ENCODE results near the gene SPOCD1.

The SPOCD1 gene

DNA sequence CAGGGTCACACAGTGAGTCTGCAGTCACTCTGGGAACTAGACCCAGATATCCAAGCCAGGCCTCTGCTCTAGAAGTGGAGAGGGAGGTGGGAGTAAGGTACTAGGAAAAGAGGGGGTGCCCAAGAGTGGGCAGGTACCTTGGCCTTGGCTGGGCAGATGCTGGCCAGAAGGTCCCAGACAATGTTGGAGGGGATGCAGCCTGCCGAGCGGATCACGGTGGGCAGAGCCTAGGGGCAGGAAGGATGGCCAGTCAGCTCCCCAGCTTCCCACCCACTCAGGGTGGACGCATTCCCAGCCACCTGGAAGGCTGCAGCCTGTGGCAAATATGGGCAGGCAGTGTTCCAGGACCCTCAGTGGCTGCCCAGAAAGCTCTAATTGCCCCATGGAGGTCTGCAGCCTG is 23.3 kb downstream of the SPOCD1 start:
- H3K36me3 ChIP-seq (ENCODE audit: control insufficient read depth, insufficient read depth, low read length, severe bottlenecking): no peaks in the 10 kb centered on the region
- H3K9ac ChIP-seq (ENCODE audit: low read length): no peak overlapping the region
- DNase-seq (ENCODE audit: low read depth): no peak
- H3K4me3 ChIP-seq (ENCODE audit: low read length): no peak overlapping the region
- H3K9me3 ChIP-seq (ENCODE audit: control insufficient read depth, low read length): no peaks in the 10 kb centered on the region
- no peaks in the 10 kb centered on the region for H3K27me3 ChIP-seq (replicated peaks; ENCODE audit: control insufficient read depth, insufficient read depth, low read length)
- peaks cover 37% of the 10 kb centered on the region for H3K4me1 ChIP-seq (ENCODE audit: control insufficient read depth, insufficient read depth, low read length)

DNA sequence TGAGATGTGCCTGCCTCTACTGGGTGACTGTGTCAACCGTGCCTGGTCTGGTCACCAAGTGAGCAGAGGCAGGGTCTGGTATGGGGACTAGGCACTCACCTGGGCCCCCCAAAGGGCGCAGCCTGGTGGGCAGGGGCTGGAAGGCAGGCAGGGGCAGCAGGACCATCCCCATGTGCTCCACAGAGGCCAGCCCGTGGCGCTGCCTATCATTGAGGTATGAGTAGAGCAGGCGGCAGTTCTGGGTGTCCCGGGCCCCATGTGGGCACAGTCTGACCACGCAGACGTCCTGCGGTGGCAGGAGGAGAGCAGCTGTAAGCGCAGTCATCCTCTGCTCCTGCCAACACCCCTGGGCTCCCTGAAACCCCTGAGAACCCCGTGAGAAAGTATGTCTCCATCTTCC is 23.7 kb downstream of the SPOCD1 start:
- H3K4me3 ChIP-seq (ENCODE audit: low read length): no peak overlapping the region
- H3K27me3 ChIP-seq (replicated peaks; ENCODE audit: control insufficient read depth, insufficient read depth, low read length): no peaks in the 10 kb centered on the region
- H3K4me1 ChIP-seq (ENCODE audit: control insufficient read depth, insufficient read depth, low read length): peaks cover 32% of the 10 kb centered on the region
- DNase-seq (ENCODE audit: low read depth): no peak
- no peaks in the 10 kb centered on the region for H3K36me3 ChIP-seq (ENCODE audit: control insufficient read depth, insufficient read depth, low read length, severe bottlenecking)
- no peak overlapping the region for H3K9ac ChIP-seq (ENCODE audit: low read length)
- H3K9me3 ChIP-seq (ENCODE audit: control insufficient read depth, low read length): no peaks in the 10 kb centered on the region

DNA sequence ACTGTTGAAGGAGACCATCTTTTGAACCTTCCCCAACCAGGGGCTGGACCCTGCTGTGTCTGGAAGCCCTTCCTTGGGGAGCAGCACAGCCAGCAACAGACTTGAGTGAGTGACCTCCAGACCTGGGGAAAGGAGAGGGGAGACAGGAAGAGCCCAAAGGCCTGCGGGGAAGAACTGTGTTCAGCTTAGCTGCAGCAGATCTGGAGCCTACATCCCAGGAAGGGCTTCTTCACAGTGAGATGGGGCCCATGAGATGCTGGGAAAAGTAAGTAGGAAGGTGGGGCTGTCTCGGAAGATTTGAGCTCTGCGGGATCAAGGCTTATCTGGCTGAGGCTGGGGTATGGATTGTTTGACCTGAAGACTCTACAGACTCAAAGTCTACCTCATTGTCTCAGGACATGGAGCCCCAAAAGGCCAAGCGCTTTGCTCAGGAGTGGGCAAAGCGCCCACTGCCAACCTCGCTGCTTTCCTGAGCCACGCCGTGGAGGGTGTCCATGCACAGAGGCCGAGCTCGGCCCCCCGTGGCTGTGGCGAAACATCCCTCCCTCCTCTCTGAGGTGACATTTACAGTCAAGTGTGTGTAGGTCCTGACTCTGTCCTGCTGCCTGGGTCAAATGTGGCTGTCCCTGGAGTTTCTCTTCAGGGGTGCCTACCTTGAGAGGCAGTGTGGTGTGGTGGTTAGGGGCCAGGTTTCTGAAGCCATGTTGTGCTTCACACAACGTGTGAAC is 24.5 kb downstream of the SPOCD1 start:
- Histone ChIP-seq H3K4me3 (ENCODE audit: low read length) (no peak overlapping the region), H3K36me3 (ENCODE audit: control insufficient read depth, insufficient read depth, low read length, severe bottlenecking) (no peaks in the 10 kb centered on the region), H3K27me3 (replicated peaks; ENCODE audit: control insufficient read depth, insufficient read depth, low read length) (no peaks in the 10 kb centered on the region), H3K9me3 (ENCODE audit: control insufficient read depth, low read length) (no peaks in the 10 kb centered on the region), H3K9ac (ENCODE audit: low read length) (no peak overlapping the region), H3K4me1 (ENCODE audit: control insufficient read depth, insufficient read depth, low read length) (peaks cover 24% of the 10 kb centered on the region)
- no peak for DNase-seq (ENCODE audit: low read depth)

DNA sequence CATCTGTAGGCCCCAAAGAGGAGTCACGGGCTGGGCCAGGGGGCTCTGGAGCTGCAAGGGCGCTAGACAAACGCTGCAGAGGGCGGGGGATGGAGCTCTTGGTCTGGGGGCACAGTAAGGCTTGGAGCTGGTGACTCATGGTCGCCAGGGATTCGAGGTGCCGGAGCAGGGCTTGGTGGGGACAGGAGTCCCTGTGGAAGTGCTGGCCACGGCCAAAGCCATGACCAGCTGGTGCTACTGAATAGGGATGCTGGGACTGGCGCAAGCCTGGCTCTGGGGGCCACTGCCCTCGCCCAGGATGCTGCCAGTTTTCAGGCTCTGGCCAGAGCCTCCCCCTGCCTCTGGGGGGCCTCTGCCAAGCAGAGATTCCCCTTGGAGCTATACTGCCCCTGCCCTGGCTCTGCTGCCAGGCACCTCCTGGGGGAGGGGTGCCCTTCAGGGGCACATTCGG is 25.2 kb downstream of the SPOCD1 start:
- no peak for DNase-seq (ENCODE audit: low read depth)
- Histone ChIP-seq H3K4me1 (ENCODE audit: control insufficient read depth, insufficient read depth, low read length) (peaks cover 18% of the 10 kb centered on the region), H3K9ac (ENCODE audit: low read length) (no peak overlapping the region), H3K27me3 (replicated peaks; ENCODE audit: control insufficient read depth, insufficient read depth, low read length) (no peaks in the 10 kb centered on the region), H3K36me3 (ENCODE audit: control insufficient read depth, insufficient read depth, low read length, severe bottlenecking) (no peaks in the 10 kb centered on the region), H3K4me3 (ENCODE audit: low read length) (no peak overlapping the region), H3K9me3 (ENCODE audit: control insufficient read depth, low read length) (no peaks in the 10 kb centered on the region)

DNA sequence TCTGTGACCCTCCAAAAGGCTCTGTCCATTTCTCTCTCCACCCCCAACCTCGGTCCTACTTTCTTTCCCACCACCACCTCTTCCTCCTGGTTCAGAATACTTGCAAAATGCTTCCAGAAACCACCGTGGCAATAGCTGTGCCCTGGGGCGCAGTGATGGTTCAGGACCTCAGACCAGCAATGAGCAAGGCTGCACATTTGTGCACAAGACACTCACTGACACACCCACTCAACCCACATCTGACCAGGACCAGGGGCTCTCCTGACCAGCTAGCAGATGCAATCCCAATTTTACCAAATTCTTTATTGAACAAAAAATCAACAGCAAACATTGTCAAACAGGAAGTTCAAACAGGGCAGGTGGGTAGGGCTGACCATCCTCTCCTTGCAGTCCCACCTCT is 25.7 kb downstream of the SPOCD1 start:
- Histone ChIP-seq H3K4me3 (ENCODE audit: low read length) (no peak overlapping the region), H3K9ac (ENCODE audit: low read length) (peak overlapping the region; percentile 63), H3K36me3 (ENCODE audit: control insufficient read depth, insufficient read depth, low read length, severe bottlenecking) (no peaks in the 10 kb centered on the region), H3K9me3 (ENCODE audit: control insufficient read depth, low read length) (no peaks in the 10 kb centered on the region), H3K4me1 (ENCODE audit: control insufficient read depth, insufficient read depth, low read length) (peaks cover 13% of the 10 kb centered on the region), H3K27me3 (replicated peaks; ENCODE audit: control insufficient read depth, insufficient read depth, low read length) (no peaks in the 10 kb centered on the region)
- DNase-seq (ENCODE audit: low read depth): no peak

DNA sequence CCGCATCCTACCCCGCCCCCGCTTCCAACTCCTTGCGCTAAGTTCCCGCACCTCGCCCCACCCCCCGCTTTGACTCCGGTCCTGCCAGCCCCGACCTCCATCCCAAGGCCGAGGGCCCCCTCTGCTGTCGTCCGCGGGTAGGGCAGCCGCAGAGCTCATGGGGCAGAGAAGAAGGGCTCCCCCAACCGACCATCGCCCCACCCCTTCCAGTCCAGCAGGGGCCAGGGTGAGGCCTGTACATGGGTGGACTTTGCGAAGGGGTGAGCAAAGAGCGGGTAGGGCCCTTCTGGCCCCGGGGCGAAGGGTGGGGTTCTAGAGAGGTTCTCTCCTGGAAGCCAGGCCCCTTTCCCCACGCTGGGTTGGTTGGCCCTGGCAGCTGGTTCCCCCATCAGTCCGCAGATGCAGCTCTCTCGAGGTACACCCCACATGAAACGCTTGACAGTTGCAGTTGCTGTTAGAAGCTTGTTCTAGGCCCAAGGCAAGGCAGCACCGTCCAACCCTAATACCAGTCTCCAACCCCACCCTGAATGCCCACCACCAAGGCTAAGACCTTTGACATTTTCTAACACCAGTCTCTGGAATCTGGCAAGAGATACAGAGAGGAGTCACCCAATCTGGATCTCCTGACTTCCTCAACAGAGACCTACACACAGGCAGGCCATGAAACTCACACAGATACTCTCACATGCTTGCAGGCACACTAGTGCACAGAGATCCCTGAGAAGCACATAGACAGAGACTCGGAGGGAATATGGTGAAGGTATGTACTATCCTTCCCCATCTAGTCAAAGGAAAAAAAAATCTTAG is 26.4 kb downstream of the SPOCD1 start:
- Histone ChIP-seq H3K4me3 (ENCODE audit: low read length) (peak overlapping the region; percentile 83), H3K9me3 (ENCODE audit: control insufficient read depth, low read length) (no peaks in the 10 kb centered on the region), H3K36me3 (ENCODE audit: control insufficient read depth, insufficient read depth, low read length, severe bottlenecking) (no peaks in the 10 kb centered on the region), H3K27me3 (replicated peaks; ENCODE audit: control insufficient read depth, insufficient read depth, low read length) (no peaks in the 10 kb centered on the region), H3K4me1 (ENCODE audit: control insufficient read depth, insufficient read depth, low read length) (peaks cover 10% of the 10 kb centered on the region), H3K9ac (ENCODE audit: low read length) (peak overlapping the region; percentile 84)
- peak; percentile 98 for DNase-seq (ENCODE audit: low read depth)

DNA sequence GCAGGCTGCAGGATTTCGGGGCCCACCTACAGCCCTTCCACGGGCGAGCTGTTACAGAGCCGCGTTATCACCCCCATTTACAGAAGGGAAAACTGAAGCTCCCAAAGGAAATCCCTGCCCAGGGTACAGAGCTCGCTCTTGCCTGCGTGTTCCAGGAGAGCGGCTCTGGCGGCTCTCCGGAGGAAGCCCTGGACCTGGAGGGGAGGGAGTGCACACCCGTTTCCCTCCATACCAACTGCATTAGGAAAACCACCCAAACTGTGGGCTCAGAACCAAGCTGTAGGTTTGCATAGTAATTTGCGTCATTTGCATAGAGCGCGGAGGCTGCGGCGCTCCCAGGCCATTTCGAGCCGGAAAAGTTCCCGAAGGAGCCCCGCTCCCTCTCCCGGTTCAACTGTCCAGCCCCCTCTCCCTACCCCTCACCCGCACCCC is 27.0 kb downstream of the SPOCD1 start:
- Histone ChIP-seq H3K4me1 (ENCODE audit: control insufficient read depth, insufficient read depth, low read length) (peaks cover 10% of the 10 kb centered on the region), H3K4me3 (ENCODE audit: low read length) (peak overlapping the region; percentile 83), H3K9me3 (ENCODE audit: control insufficient read depth, low read length) (no peaks in the 10 kb centered on the region), H3K36me3 (ENCODE audit: control insufficient read depth, insufficient read depth, low read length, severe bottlenecking) (no peaks in the 10 kb centered on the region), H3K27me3 (replicated peaks; ENCODE audit: control insufficient read depth, insufficient read depth, low read length) (no peaks in the 10 kb centered on the region), H3K9ac (ENCODE audit: low read length) (peak overlapping the region; percentile 84)
- DNase-seq (ENCODE audit: low read depth): peak; percentile 80

DNA sequence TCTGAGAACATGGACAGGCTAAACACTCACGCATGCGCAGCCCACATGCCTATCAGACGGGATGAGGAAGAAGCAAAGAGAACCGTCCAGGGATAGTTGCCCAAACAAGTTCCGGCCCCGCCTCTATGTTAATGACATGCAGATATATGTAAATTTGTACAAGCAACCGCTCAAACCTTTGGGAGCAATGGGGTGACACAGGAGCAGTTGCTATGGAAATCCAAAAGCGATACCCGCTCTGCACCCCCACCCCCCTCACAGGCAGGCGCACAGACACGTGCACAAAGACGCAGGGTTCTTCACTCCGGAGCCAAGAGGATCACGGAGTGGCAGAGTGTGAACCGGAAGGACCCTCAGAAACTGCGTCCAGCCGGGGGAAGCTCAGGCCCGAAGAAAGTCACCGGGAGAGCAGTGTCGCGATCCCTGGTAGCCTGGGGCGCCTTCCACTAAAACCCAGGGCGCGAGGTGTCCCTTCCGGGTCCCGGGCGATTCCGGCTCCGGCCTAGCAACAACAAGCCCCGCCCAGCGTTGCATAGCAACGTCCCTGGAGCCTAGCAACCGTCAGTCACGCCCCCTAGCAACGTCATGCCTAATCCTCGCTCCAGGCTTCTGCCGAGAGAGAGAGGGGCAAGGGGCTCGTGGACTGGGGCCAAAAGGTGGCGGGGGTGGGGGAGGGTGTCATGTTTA is 27.5 kb downstream of the SPOCD1 start:
- no peaks in the 10 kb centered on the region for H3K27me3 ChIP-seq (replicated peaks; ENCODE audit: control insufficient read depth, insufficient read depth, low read length)
- H3K9me3 ChIP-seq (ENCODE audit: control insufficient read depth, low read length): no peaks in the 10 kb centered on the region
- peak overlapping the region; percentile 84 for H3K9ac ChIP-seq (ENCODE audit: low read length)
- H3K4me3 ChIP-seq (ENCODE audit: low read length): peak overlapping the region; percentile 83
- peak; percentile 96 for DNase-seq (ENCODE audit: low read depth)
- no peaks in the 10 kb centered on the region for H3K36me3 ChIP-seq (ENCODE audit: control insufficient read depth, insufficient read depth, low read length, severe bottlenecking)
- peaks cover 10% of the 10 kb centered on the region for H3K4me1 ChIP-seq (ENCODE audit: control insufficient read depth, insufficient read depth, low read length)

DNA sequence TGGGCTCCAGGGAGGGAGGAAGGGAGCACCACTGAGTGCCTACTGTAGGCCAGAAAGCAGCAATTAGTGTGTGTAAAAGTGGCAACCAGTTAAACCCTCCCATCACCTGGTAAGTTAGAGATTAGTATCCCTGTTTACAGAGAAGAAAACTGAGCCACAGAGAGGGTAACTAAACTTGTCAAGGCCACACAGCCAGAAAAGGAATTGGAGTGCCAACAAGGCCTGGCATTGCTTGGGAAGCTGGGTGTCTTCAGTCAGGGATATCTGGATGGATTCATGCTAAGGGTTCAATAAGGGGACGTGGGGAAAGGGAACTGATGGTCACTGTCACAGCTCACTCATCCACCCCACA is 28.1 kb downstream of the SPOCD1 start:
- Histone ChIP-seq H3K4me1 (ENCODE audit: control insufficient read depth, insufficient read depth, low read length) (peaks cover 10% of the 10 kb centered on the region), H3K27me3 (replicated peaks; ENCODE audit: control insufficient read depth, insufficient read depth, low read length) (no peaks in the 10 kb centered on the region), H3K4me3 (ENCODE audit: low read length) (peak overlapping the region; percentile 83), H3K9me3 (ENCODE audit: control insufficient read depth, low read length) (no peaks in the 10 kb centered on the region), H3K9ac (ENCODE audit: low read length) (peak overlapping the region; percentile 84), H3K36me3 (ENCODE audit: control insufficient read depth, insufficient read depth, low read length, severe bottlenecking) (no peaks in the 10 kb centered on the region)
- DNase-seq (ENCODE audit: low read depth): no peak

DNA sequence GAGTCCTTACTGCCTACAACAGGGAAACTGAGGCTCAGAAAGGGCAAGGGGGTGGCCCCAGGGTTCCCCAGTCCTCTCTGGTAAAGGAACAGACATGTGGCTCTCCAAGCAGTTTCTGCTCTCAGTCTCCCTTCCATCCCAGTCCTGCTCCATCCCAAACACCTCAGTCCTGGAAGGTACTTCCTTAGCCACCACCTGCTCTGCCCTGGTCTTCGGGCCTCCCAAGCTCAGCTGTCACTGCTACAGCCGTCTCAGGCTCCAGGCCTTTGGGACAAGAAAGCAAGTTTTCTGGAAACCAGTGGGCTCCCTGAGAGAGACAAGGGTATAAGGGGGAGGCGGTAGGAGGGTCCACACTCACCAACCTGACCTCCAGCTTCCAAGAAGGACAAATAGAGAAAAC is 28.6 kb downstream of the SPOCD1 start:
- Histone ChIP-seq H3K4me1 (ENCODE audit: control insufficient read depth, insufficient read depth, low read length) (peaks cover 10% of the 10 kb centered on the region), H3K4me3 (ENCODE audit: low read length) (no peak overlapping the region), H3K9ac (ENCODE audit: low read length) (no peak overlapping the region), H3K36me3 (ENCODE audit: control insufficient read depth, insufficient read depth, low read length, severe bottlenecking) (no peaks in the 10 kb centered on the region), H3K9me3 (ENCODE audit: control insufficient read depth, low read length) (no peaks in the 10 kb centered on the region), H3K27me3 (replicated peaks; ENCODE audit: control insufficient read depth, insufficient read depth, low read length) (no peaks in the 10 kb centered on the region)
- DNase-seq (ENCODE audit: low read depth): no peak

DNA sequence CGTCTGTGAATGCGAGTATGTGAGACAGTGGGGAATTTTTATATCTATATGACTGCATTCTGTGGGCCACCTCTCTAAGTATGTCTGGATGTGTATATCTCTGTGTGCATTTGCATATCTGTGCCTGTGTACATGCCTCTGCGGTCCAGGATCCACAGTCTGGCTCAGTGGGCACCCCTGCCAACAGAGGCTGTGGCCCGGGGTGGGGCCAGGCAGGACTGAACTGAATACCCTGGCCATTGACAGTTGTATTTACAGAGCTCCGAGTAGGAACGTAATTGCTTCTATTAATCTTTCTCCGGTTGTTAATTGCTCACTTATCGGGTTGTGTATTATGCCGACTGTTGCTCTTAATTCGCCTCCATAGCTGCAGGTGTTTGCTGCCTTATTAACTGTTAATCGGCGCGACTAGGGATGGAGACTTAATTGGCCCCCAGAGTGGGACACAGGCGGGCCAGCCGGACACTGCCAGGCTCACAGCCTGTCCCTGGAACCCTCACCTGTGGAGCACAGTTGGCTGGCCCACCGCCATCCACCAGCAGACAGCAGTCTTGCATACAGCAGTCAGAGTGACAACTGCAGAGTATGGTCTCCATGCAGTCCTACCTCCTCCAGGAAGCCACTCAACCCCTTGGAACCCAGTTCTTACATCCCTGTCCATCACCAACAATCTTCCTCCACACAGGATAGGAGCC is 29.3 kb downstream of the SPOCD1 start:
- Histone ChIP-seq H3K36me3 (ENCODE audit: control insufficient read depth, insufficient read depth, low read length, severe bottlenecking) (no peaks in the 10 kb centered on the region), H3K4me1 (ENCODE audit: control insufficient read depth, insufficient read depth, low read length) (peaks cover 13% of the 10 kb centered on the region), H3K9ac (ENCODE audit: low read length) (no peak overlapping the region), H3K27me3 (replicated peaks; ENCODE audit: control insufficient read depth, insufficient read depth, low read length) (no peaks in the 10 kb centered on the region), H3K4me3 (ENCODE audit: low read length) (no peak overlapping the region), H3K9me3 (ENCODE audit: control insufficient read depth, low read length) (no peaks in the 10 kb centered on the region)
- no peak for DNase-seq (ENCODE audit: low read depth)
